AG10803 (cell line): ENCODE measurements around the gene FIBP.

Experiments
- DNase-seq: peaks from one replicate; pipeline ENCODE4 v3.0.0; 2010; ENCODE audit warnings: low read depth
- H3K4me3 ChIP-seq: 2 replicates; pipeline ENCODE4 v1.5.1; 2011; ENCODE audit warnings: mild to moderate bottlenecking, low read length, control low read depth
- CTCF ChIP-seq: conservative IDR thresholded peaks from 2 replicates; pipeline ENCODE4 v1.5.1; 2011; ENCODE audit warnings: mild to moderate bottlenecking, low read length, control low read depth, inconsistent platforms

Gene FIBP

GRCh38 chr11:65842144-65842543 lies 46.1 kb downstream of the FIBP start:
- TF ChIP-seq CTCF, result no peak
- H3K4me3 ChIP-seq, result no peak overlapping the region
- DNase-seq, result no peak

- TF ChIP-seq CTCF, result no peak
- peak overlapping the region; percentile 71 for H3K4me3 ChIP-seq
- no peak for DNase-seq
Measured at GRCh38 chr11:65834202-65834601, 54.1 kb downstream of the FIBP start.
